OCI-LY7 (cell line): ENCODE measurements around the gene WWOX. TPM values are rescaled to one million over a fixed set of nuclear protein-coding genes. Genes with fewer than 3 reads are reported as not detected.

ENCODE experiments used
- BruUV-seq: library from RNA; stranded (reverse); fragments of 400-500 nt; replicated peaks from 2 replicates; lab custom pipeline; 2021; lab: Mats Ljungman, UMichigan
- CTCF ChIA-PET: fragments of 300-600 bp; sonication (Branson Sonifier 250); formaldehyde crosslinking; loops from one replicate; lab custom pipeline; 2022; ENCODE audit warnings: antibody characterized with exemption; ENCODE audit not compliant: unreplicated experiment; lab: Charles Lee
- POLR2A ChIA-PET: fragments of 300-600 bp; sonication (Branson Sonifier 250); formaldehyde crosslinking; loops from one replicate; lab custom pipeline; 2022; ENCODE audit warnings: antibody characterized with exemption; lab: Charles Lee
- DNase-seq: peaks from one replicate; pipeline ENCODE4 v3.0.0-alpha.2; 2015; ENCODE audit warnings: low spot score
- H2AFZ ChIP-seq: fragments of 200-600 bp; sonication (generic), shearing (Covaris generic); 2 replicates; pipeline ENCODE4 v1.6.1; 2014; ENCODE audit warnings: mild to moderate bottlenecking, antibody characterized with exemption, low read length, moderate library complexity
- H3K27ac ChIP-seq: fragments of 200-600 bp; sonication (generic); 2 replicates; pipeline ENCODE4 v1.5.1; 2014; ENCODE audit warnings: mixed run types, low read depth, mild to moderate bottlenecking, moderate library complexity, low read length, inconsistent platforms; ENCODE audit not compliant: poor library complexity, severe bottlenecking
- H3K36me3 ChIP-seq: fragments of 200-600 bp; sonication (generic); 2 replicates; pipeline ENCODE4 v1.6.1; 2014; ENCODE audit warnings: mild to moderate bottlenecking, antibody characterized with exemption, low read length, moderate library complexity, mixed read lengths; ENCODE audit not compliant: insufficient read depth
- H3K4me1 ChIP-seq: fragments of 200-600 bp; sonication (generic); 2 replicates; pipeline ENCODE4 v1.5.1; 2014; ENCODE audit warnings: mild to moderate bottlenecking, low read length; ENCODE audit not compliant: insufficient read depth, poor library complexity, severe bottlenecking
- H3K4me2 ChIP-seq: fragments of 200-600 bp; sonication (generic); 2 replicates; pipeline ENCODE4 v1.6.1; 2014; ENCODE audit warnings: mild to moderate bottlenecking, low read length
- H3K4me3 ChIP-seq: fragments of 200-600 bp; sonication (generic); 2 replicates; pipeline ENCODE4 v1.5.1; 2014; ENCODE audit warnings: mild to moderate bottlenecking, low read depth, low read length; ENCODE audit not compliant: poor library complexity, severe bottlenecking
- H3K79me2 ChIP-seq: fragments of 200-600 bp; sonication (generic); 2 replicates; pipeline ENCODE4 v1.6.1; 2016; ENCODE audit warnings: low read depth, mild to moderate bottlenecking, low read length, moderate library complexity, mixed read lengths; ENCODE audit not compliant: insufficient read depth
- H3K9me2 ChIP-seq: fragments of 200-600 bp; sonication (generic); 2 replicates; pipeline ENCODE4 v1.6.1; 2016; ENCODE audit warnings: mild to moderate bottlenecking, low read length, mixed read lengths; ENCODE audit not compliant: insufficient read depth
- H3K9me3 ChIP-seq: fragments of 200-600 bp; sonication (generic); 2 replicates; pipeline ENCODE4 v1.6.1; 2014; ENCODE audit warnings: mild to moderate bottlenecking, mixed run types, low read length, mixed read lengths
- H4K20me1 ChIP-seq: fragments of 200-600 bp; sonication (generic); 2 replicates; pipeline ENCODE4 v1.6.1; 2014; ENCODE audit warnings: mild to moderate bottlenecking, antibody characterized with exemption, low read length, moderate library complexity, mixed read lengths; ENCODE audit not compliant: insufficient read depth
- EZH2phosphoT487 ChIP-seq: fragments of 200-600 bp; sonication (generic); IDR thresholded peaks from 2 replicates; pipeline ENCODE4 v1.6.1; 2018; ENCODE audit warnings: low read depth, borderline replicate concordance, mild to moderate bottlenecking, mixed run types, antibody characterized with exemption, low read length, moderate library complexity, mixed read lengths
- intact Hi-C: fragments of 100-400 bp; cut with micrococcal nuclease; formaldehyde crosslinking; loops from one replicate; pipeline ENCODE4 v1.10.0; 2022; ENCODE audit not compliant: unreplicated experiment
- total RNA-seq, 2 experiments: library from RNA; depleted of rRNA in 1 of 2; stranded (reverse); fragments of >200 nt in 1 of 2; shearing (Covaris generic) in 1 of 2; gene quantifications; 2 replicates each; pipeline ENCODE4 v1.2.3, GENCODE V29; 2014 to 2022
- TF ChIP-seq, protein P1 (sequence below): fragments of 200-600 bp; sonication (generic); conservative IDR thresholded peaks from 2 replicates; pipeline ENCODE4 v1.5.1; 2014; ENCODE audit warnings: mild to moderate bottlenecking, antibody characterized with exemption, low read length, moderate library complexity, mixed read lengths

The WWOX gene
- total RNA-seq, 2 experiments from 2014 or later, result 40.2 to 47.6 TPM

DNA sequence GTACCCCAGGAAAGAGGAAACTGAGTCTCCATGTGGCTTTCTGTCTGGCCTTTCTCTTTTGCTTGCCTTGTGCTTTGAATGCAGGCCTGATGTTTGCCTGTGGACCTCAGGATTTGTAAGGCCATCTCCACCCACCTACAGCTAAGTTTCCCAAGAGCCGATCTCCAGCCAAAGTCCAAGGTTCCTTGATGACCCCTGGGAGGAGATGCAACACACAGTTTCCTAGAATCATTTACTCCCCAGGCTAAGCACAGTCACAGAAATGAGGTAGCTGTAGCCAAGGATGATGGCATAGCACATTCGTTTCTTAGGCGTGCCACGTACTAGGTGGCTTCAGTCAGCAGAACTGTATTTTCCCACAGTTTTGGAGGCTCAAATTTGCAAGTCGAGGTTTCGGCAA lies 905.6 kb downstream of the WWOX start:
- no TSS peak for BruUV-seq
- TF ChIP-seq EZH2phosphoT487, result no peak
- TF ChIP-seq, protein P1, sequence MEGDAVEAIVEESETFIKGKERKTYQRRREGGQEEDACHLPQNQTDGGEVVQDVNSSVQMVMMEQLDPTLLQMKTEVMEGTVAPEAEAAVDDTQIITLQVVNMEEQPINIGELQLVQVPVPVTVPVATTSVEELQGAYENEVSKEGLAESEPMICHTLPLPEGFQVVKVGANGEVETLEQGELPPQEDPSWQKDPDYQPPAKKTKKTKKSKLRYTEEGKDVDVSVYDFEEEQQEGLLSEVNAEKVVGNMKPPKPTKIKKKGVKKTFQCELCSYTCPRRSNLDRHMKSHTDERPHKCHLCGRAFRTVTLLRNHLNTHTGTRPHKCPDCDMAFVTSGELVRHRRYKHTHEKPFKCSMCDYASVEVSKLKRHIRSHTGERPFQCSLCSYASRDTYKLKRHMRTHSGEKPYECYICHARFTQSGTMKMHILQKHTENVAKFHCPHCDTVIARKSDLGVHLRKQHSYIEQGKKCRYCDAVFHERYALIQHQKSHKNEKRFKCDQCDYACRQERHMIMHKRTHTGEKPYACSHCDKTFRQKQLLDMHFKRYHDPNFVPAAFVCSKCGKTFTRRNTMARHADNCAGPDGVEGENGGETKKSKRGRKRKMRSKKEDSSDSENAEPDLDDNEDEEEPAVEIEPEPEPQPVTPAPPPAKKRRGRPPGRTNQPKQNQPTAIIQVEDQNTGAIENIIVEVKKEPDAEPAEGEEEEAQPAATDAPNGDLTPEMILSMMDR, result no peak
- no peaks in the 10 kb centered on the region for H3K4me1 ChIP-seq
- no peak overlapping the region for H3K4me2 ChIP-seq
- H3K4me3 ChIP-seq, result no peak overlapping the region
- no peak overlapping the region for H2AFZ ChIP-seq
- H3K9me3 ChIP-seq, result no peaks in the 10 kb centered on the region
- H4K20me1 ChIP-seq, result no peaks in the 10 kb centered on the region
- H3K79me2 ChIP-seq, result no peaks in the 10 kb centered on the region
- DNase-seq, result no peak
- H3K36me3 ChIP-seq, result no peaks in the 10 kb centered on the region
- H3K9me2 ChIP-seq, result no peaks in the 10 kb centered on the region
- intact Hi-C loops, result no loop called here
- no peak overlapping the region for H3K27ac ChIP-seq
- ChIA-PET POLR2A (interaction anchor here (0.5 kb wide), 1 partner anchor 28 kb away, joined by 3 read pairs; no protein-coding TSS in a partner anchor), CTCF (no interaction called here)

DNA sequence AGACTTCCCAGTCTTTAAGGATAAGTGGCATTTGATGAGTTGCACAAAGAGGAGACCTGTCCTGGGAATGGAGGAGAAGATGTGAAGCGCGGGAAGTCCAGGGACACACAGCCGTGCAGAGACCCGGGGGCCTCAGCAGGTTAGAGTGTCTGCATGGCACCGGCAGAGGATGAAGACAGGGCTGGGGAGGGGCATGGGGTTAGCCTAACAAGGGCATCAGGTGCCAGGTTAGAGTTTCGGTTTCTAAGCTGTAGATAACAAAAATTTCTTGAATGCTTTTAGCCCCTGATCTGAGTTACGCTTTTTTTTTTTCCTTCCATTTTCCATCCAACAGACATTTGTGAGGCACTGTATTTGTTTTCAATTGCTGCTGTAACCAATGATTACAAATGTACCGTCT lies 906.8 kb downstream of the WWOX start:
- H3K9me3 ChIP-seq, result no peaks in the 10 kb centered on the region
- intact Hi-C loops, result no loop called here
- no peak overlapping the region for H3K4me3 ChIP-seq
- no peaks in the 10 kb centered on the region for H3K4me1 ChIP-seq
- H4K20me1 ChIP-seq, result no peaks in the 10 kb centered on the region
- DNase-seq, result no peak
- H3K36me3 ChIP-seq, result no peaks in the 10 kb centered on the region
- no peaks in the 10 kb centered on the region for H3K79me2 ChIP-seq
- H3K9me2 ChIP-seq, result no peaks in the 10 kb centered on the region
- ChIA-PET CTCF (no interaction called here), POLR2A (no interaction called here)
- TF ChIP-seq, protein P1, result no peak
- no peak for TF ChIP-seq EZH2phosphoT487
- no peak overlapping the region for H3K27ac ChIP-seq
- no peak overlapping the region for H2AFZ ChIP-seq
- no peak overlapping the region for H3K4me2 ChIP-seq
- BruUV-seq, result no TSS peak

- no peaks in the 10 kb centered on the region for H3K9me3 ChIP-seq
- H3K4me2 ChIP-seq, result no peak overlapping the region
- intact Hi-C loops, result no loop called here
- DNase-seq, result no peak
- CTCF ChIA-PET, result no interaction called here
- H3K4me1 ChIP-seq, result no peaks in the 10 kb centered on the region
- TF ChIP-seq, protein P1, result no peak
- TF ChIP-seq EZH2phosphoT487, result no peak
- H3K79me2 ChIP-seq, result no peaks in the 10 kb centered on the region
- H3K36me3 ChIP-seq, result no peaks in the 10 kb centered on the region
- no peaks in the 10 kb centered on the region for H3K9me2 ChIP-seq
- no TSS peak for BruUV-seq
- H3K4me3 ChIP-seq, result no peak overlapping the region
- H2AFZ ChIP-seq, result no peak overlapping the region
- POLR2A ChIA-PET, result no interaction called here
- no peak overlapping the region for H3K27ac ChIP-seq
- no peaks in the 10 kb centered on the region for H4K20me1 ChIP-seq
These were observed 907.3 kb downstream of the WWOX start for GRCh38 chr16:79006765-79007164.
